H1 (cell line): ENCODE results near the gene PPARD.

Experiments used
- ATF3 ChIP-seq: IDR thresholded peaks from 2 replicates; pipeline ENCODE4 v1.6.1; 2011; ENCODE audit warnings: low read depth, mild to moderate bottlenecking, low read length; ENCODE audit not compliant: insufficient read depth
- BACH1 ChIP-seq: IDR thresholded peaks from 2 replicates; pipeline ENCODE4 v1.6.1; 2012; ENCODE audit warnings: low read length, improper control_type of control experiment
- CEBPB ChIP-seq: IDR thresholded peaks from 2 replicates; pipeline ENCODE4 v1.6.1; 2012; ENCODE audit warnings: low read depth, low read length
- CHD2 ChIP-seq: IDR thresholded peaks from 2 replicates; pipeline ENCODE4 v1.6.1; 2012; ENCODE audit warnings: low read length, improper control_type of control experiment
- CTCF ChIP-seq, 3 experiments: IDR thresholded peaks; 1 replicate in 2 of 3; 2 replicates in 1 of 3; pipeline versions ENCODE4 v1.5.1 to v1.6.1; 2011; ENCODE audit warnings: low read length in 3 of 3, mild to moderate bottlenecking in 3 of 3, inconsistent platforms in 2 of 3, low read depth in 1 of 3, moderate library complexity in 1 of 3; ENCODE audit not compliant: insufficient read depth in 1 of 3; ENCODE audit errors: control extremely low read depth in 1 of 3
- EGR1 ChIP-seq: IDR thresholded peaks from 2 replicates; pipeline ENCODE4 v1.6.1; 2011; ENCODE audit warnings: low read depth, low read length, borderline replicate concordance
- EZH2 ChIP-seq: fragments of 200-600 bp; sonication (generic); IDR thresholded peaks from 2 replicates; pipeline ENCODE4 v1.7.1; 2012; ENCODE audit warnings: low read depth, mild to moderate bottlenecking, moderate library complexity, low read length, inconsistent platforms; ENCODE audit not compliant: severe bottlenecking
- POLR2A ChIP-seq, 2 experiments: IDR thresholded peaks; 1 replicate in 1 of 2; 2 replicates in 1 of 2; pipeline ENCODE4 v1.6.1; 2011; ENCODE audit warnings: low read depth in 2 of 2, low read length in 2 of 2, mild to moderate bottlenecking in 2 of 2; ENCODE audit errors: control extremely low read depth in 1 of 2
- POLR2AphosphoS5 ChIP-seq: IDR thresholded peaks from 2 replicates; pipeline ENCODE4 v1.6.1; 2011; ENCODE audit warnings: low read depth, low read length
- RFX5 ChIP-seq: IDR thresholded peaks from 2 replicates; pipeline ENCODE4 v1.6.1; 2011; ENCODE audit warnings: low read depth, low read length, improper control_type of control experiment, borderline replicate concordance
- YY1 ChIP-seq: IDR thresholded peaks from 2 replicates; pipeline ENCODE4 v1.6.1; 2011; ENCODE audit warnings: low read depth, mild to moderate bottlenecking, low read length

GRCh38 chr6:35388772-35389352, 46.5 kb downstream of the PPARD start:
- TF ChIP-seq ATF3 (no peak), CTCF (IDR thresholded peaks at IDR 0.05; ENCODE audit: control extremely low read depth in 1 of 3, insufficient read depth in 1 of 3, low read depth in 1 of 3, low read length in 3 of 3) (no peak), CHD2 (no peak), EZH2 (no peak), CEBPB (no peak), YY1 (no peak), POLR2A (IDR thresholded peaks at IDR 0.05; ENCODE audit: control extremely low read depth in 1 of 2, low read depth in 2 of 2, low read length in 2 of 2) (no peak), EGR1 (no peak), POLR2AphosphoS5 (no peak), BACH1 (no peak), RFX5 (no peak)
